ENCODE measurements around the gene RAB11FIP2.
A peak's percentile ranks its signal among the peaks of the same experiment; 100 is the strongest.

RAB11FIP2 gene

GRCh38 chr10:118026936-118027335, 19.8 kb downstream of the RAB11FIP2 start:
- TF ChIP-seq CTCF (conservative IDR thresholded peaks at IDR 0.05; ENCODE audit: low read length): no peak
- no peak for DNase-seq (ENCODE audit: low read depth)
- no peak overlapping the region for H3K4me3 ChIP-seq (ENCODE audit: low read length)

GRCh38 chr10:118020365-118020764, 26.4 kb downstream of the RAB11FIP2 start:
- no peak for TF ChIP-seq CTCF (conservative IDR thresholded peaks at IDR 0.05; ENCODE audit: low read length)

GRCh38 chr10:118017850-118018249, 28.9 kb downstream of the RAB11FIP2 start:
- H3K4me3 ChIP-seq (ENCODE audit: low read length): no peak overlapping the region
- no peak for DNase-seq (ENCODE audit: low read depth)
- no peak for TF ChIP-seq CTCF (conservative IDR thresholded peaks at IDR 0.05; ENCODE audit: low read length)

More at GRCh38 chr10:118020365-118020764, 26.4 kb downstream of the RAB11FIP2 start:
- no peak for DNase-seq (ENCODE audit: low read depth)
- no peak overlapping the region for H3K4me3 ChIP-seq (ENCODE audit: low read length)

GRCh38 chr10:118017071-118017740, 29.5 kb downstream of the RAB11FIP2 start:
- DNase-seq (ENCODE audit: low read depth): no peak
- no peak overlapping the region for H3K4me3 ChIP-seq (ENCODE audit: low read length)
- no peak for TF ChIP-seq CTCF (conservative IDR thresholded peaks at IDR 0.05; ENCODE audit: low read length)

GRCh38 chr10:118012952-118013525, 33.7 kb downstream of the RAB11FIP2 start:
- no peak for DNase-seq (ENCODE audit: low read depth)
- no peak for TF ChIP-seq CTCF (conservative IDR thresholded peaks at IDR 0.05; ENCODE audit: low read length)

GRCh38 chr10:118007773-118008172, 39.0 kb downstream of the RAB11FIP2 start:
- DNase-seq (ENCODE audit: low read depth): no peak
- TF ChIP-seq CTCF (conservative IDR thresholded peaks at IDR 0.05; ENCODE audit: low read length): no peak

More at GRCh38 chr10:118012952-118013525, 33.7 kb downstream of the RAB11FIP2 start:
- no peak overlapping the region for H3K4me3 ChIP-seq (ENCODE audit: low read length)

GRCh38 chr10:118003126-118003525, 43.6 kb downstream of the RAB11FIP2 start:
- DNase-seq (ENCODE audit: low read depth): peak; percentile 48
- TF ChIP-seq CTCF (conservative IDR thresholded peaks at IDR 0.05; ENCODE audit: low read length): no peak
- H3K4me3 ChIP-seq (ENCODE audit: low read length): no peak overlapping the region

More at GRCh38 chr10:118007773-118008172, 39.0 kb downstream of the RAB11FIP2 start:
- no peak overlapping the region for H3K4me3 ChIP-seq (ENCODE audit: low read length)

Data from AG10803 (cell line).